Hepatocyte (in vitro differentiated cells): ENCODE data around the gene SIL1. TPM values are rescaled to one million over a fixed set of nuclear protein-coding genes. Genes with fewer than 3 reads are reported as not detected.

ENCODE experiments used
- DNase-seq: peaks from one replicate; pipeline ENCODE4 v3.0.0-alpha.2; 2016; ENCODE audit warnings: low spot score
- H2AFZ ChIP-seq: fragments of 200-600 bp; sonication (generic); 2 replicates; pipeline ENCODE4 v1.6.0; 2016; ENCODE audit warnings: antibody characterized with exemption, mild to moderate bottlenecking
- H3K27ac ChIP-seq: fragments of 200-600 bp; sonication (generic); 2 replicates; pipeline ENCODE4 v1.5.1; 2016; ENCODE audit warnings: mild to moderate bottlenecking
- H3K27me3 ChIP-seq: fragments of 200-600 bp; sonication (generic); 2 replicates; pipeline ENCODE4 v1.6.1; 2016
- H3K36me3 ChIP-seq: fragments of 200-600 bp; sonication (generic); replicated peaks from 2 replicates; pipeline ENCODE4 v1.5.1; 2016; ENCODE audit warnings: low read depth; ENCODE audit not compliant: insufficient read depth
- H3K4me1 ChIP-seq: fragments of 200-600 bp; sonication (generic); 2 replicates; pipeline ENCODE4 v1.5.1; 2016; ENCODE audit warnings: mild to moderate bottlenecking, moderate library complexity; ENCODE audit not compliant: insufficient read depth
- H3K4me2 ChIP-seq: fragments of 200-600 bp; sonication (generic); 2 replicates; pipeline ENCODE4 v1.6.0; 2016
- H3K4me3 ChIP-seq: fragments of 200-600 bp; sonication (generic); 2 replicates; pipeline ENCODE4 v1.5.1; 2016; ENCODE audit warnings: mild to moderate bottlenecking
- H3K79me2 ChIP-seq: fragments of 200-600 bp; sonication (generic); 2 replicates; pipeline ENCODE4 v1.6.0; 2017; ENCODE audit warnings: mild to moderate bottlenecking
- H3K9me2 ChIP-seq: fragments of 200-600 bp; sonication (generic); replicated peaks from 2 replicates; pipeline ENCODE4 v1.6.0; 2017; ENCODE audit warnings: mild to moderate bottlenecking; ENCODE audit not compliant: insufficient read depth
- H3K9me3 ChIP-seq: fragments of 200-600 bp; sonication (generic); 2 replicates; pipeline ENCODE4 v1.5.1; 2016; ENCODE audit warnings: low read depth, mild to moderate bottlenecking
- H4K20me1 ChIP-seq: fragments of 200-600 bp; sonication (generic); 2 replicates; pipeline ENCODE4 v1.6.0; 2016; ENCODE audit warnings: mild to moderate bottlenecking; ENCODE audit not compliant: insufficient read depth, poor library complexity, severe bottlenecking
- CTCF ChIP-seq: fragments of 200-600 bp; sonication (generic); IDR thresholded peaks from 2 replicates; pipeline ENCODE4 v1.5.1; 2016; ENCODE audit warnings: antibody characterized with exemption, mild to moderate bottlenecking; ENCODE audit not compliant: poor library complexity
- EZH2 ChIP-seq: fragments of 200-600 bp; sonication (generic); IDR thresholded peaks from 2 replicates; pipeline ENCODE4 v1.6.1; 2016; ENCODE audit warnings: antibody characterized with exemption, mild to moderate bottlenecking, borderline replicate concordance
- EZH2phosphoT487 ChIP-seq: fragments of 200-600 bp; sonication (generic); IDR thresholded peaks from one replicate; pipeline ENCODE4 v1.6.1; 2018; ENCODE audit warnings: antibody characterized with exemption, mild to moderate bottlenecking, low read depth, moderate library complexity; ENCODE audit not compliant: unreplicated experiment, severe bottlenecking
- WGBS: methylation state at CpG from one replicate; pipeline ENCODE4 v1.1.6; 2016; ENCODE audit warnings: low lambda C conversion rate; ENCODE audit errors: missing lambda C conversion rate; 5-methylcytosine and 5-hydroxymethylcytosine counted together
- polyA plus RNA-seq: library from polyadenylated mRNA; unstranded; fragments of >200 nt; fragmentation: Nextera tagmentation; extraction: Ambion mirVana; gene quantifications from 2 replicates; pipeline ENCODE4 v1.2.1, GENCODE V29; 2016
- total RNA-seq: library from RNA; depleted of rRNA; stranded (reverse); fragments of >200 nt; gene quantifications from 2 replicates; pipeline ENCODE4 v1.2.3, GENCODE V29; 2014

Gene SIL1
- total and polyA plus RNA-seq, 2 experiments from 2014 or later = 82.0 to 176 TPM

GRCh38 chr5:139148986-139149385, 49.2 kb downstream of the SIL1 start:
- 85% methylated on average over 5 of the region's 5 CpGs for WGBS
- Histone ChIP-seq H3K4me2 (no peak overlapping the region), H3K79me2 (peaks cover 52% of the 10 kb centered on the region), H3K4me1 (peaks cover 26% of the 10 kb centered on the region), H3K36me3 (no peaks in the 10 kb centered on the region), H3K27ac (no peak overlapping the region), H4K20me1 (no peaks in the 10 kb centered on the region), H3K9me3 (no peaks in the 10 kb centered on the region), H2AFZ (no peak overlapping the region), H3K27me3 (no peaks in the 10 kb centered on the region), H3K4me3 (no peak overlapping the region), H3K9me2 (no peaks in the 10 kb centered on the region)
- no peak for DNase-seq
- TF ChIP-seq EZH2 (no peak), EZH2phosphoT487 (no peak), CTCF (no peak)

GRCh38 chr5:139148306-139148705, 49.9 kb downstream of the SIL1 start:
- H3K27me3 ChIP-seq = no peaks in the 10 kb centered on the region
- no peak for DNase-seq
- H3K9me2 ChIP-seq = no peaks in the 10 kb centered on the region
- no peak overlapping the region for H3K4me2 ChIP-seq
- H3K4me1 ChIP-seq = peaks cover 26% of the 10 kb centered on the region
- no peak for TF ChIP-seq CTCF
- no peak for TF ChIP-seq EZH2phosphoT487
- TF ChIP-seq EZH2 = no peak
- no peaks in the 10 kb centered on the region for H3K9me3 ChIP-seq
- 83% methylated on average over 2 of the region's 2 CpGs for WGBS
- no peak overlapping the region for H3K27ac ChIP-seq
- no peaks in the 10 kb centered on the region for H4K20me1 ChIP-seq
- no peaks in the 10 kb centered on the region for H3K36me3 ChIP-seq
- peaks cover 57% of the 10 kb centered on the region for H3K79me2 ChIP-seq
- H3K4me3 ChIP-seq = no peak overlapping the region
- no peak overlapping the region for H2AFZ ChIP-seq

DNA sequence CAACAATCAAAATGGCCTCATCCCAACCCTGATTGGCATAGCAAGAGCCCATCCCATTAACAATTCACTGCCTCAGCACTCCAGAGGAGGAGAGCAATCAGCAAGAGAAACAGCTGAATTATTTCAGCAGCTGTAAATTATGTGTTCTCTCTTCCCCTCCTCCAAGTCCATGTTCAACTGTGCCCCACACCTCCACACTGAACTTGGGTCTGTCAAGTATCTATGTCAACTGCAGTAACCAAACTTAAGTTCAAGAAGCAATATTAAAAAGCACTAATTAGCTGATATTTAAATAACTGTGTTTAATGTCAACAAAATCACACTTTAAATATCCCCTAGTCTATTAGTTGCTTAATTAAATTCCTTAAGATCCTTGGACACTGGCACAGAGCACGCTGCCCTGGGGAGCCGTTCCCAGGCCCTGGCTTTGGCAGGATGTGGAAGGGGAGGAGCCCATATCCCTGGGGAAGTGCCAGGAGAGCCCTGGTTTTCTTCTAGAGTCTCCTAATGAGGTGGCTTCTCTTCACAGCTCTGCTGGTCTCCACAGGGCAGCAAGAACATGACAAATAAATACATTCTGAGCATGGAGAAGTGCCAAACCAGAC, 50.6 kb downstream of the SIL1 start:
- no peak for TF ChIP-seq EZH2phosphoT487
- TF ChIP-seq EZH2 = no peak
- TF ChIP-seq CTCF = no peak
- Histone ChIP-seq H3K4me2 (no peak overlapping the region), H3K4me3 (no peak overlapping the region), H3K27ac (peak overlapping the region; percentile 48), H3K4me1 (peaks cover 26% of the 10 kb centered on the region), H3K9me3 (no peaks in the 10 kb centered on the region), H3K79me2 (peaks cover 59% of the 10 kb centered on the region), H2AFZ (no peak overlapping the region), H4K20me1 (no peaks in the 10 kb centered on the region), H3K9me2 (no peaks in the 10 kb centered on the region), H3K27me3 (no peaks in the 10 kb centered on the region), H3K36me3 (no peaks in the 10 kb centered on the region)
- DNase-seq = peak; percentile 33
- 49% methylated on average over 2 of the region's 2 CpGs for WGBS
